ENCODE results near the gene INO80C.
A peak's percentile ranks its signal among the peaks of the same experiment; 100 is the strongest.
"Not testable (repeated sequence)": the region's sequence is repeated elsewhere in the genome, so short reads cannot be mapped to it uniquely, and the experiment has no call there.

The INO80C gene

GRCh38 chr18:35504996-35505395, 7.2 kb upstream of the INO80C start:
- no peaks in the 10 kb centered on the region for H3K9me3 Mint-ChIP-seq
- no peak for DNase-seq (ENCODE audit: low spot score in 2 of 2)
- H3K4me1 Mint-ChIP-seq = no peaks in the 10 kb centered on the region
- H3K36me3 Mint-ChIP-seq = no peaks in the 10 kb centered on the region
- H3K27ac Mint-ChIP-seq = no peak overlapping the region
- no peak overlapping the region for H3K4me3 Mint-ChIP-seq
- no peak for ATAC-seq

- Mint-ChIP-seq H3K4me1 (peaks cover 2% of the 10 kb centered on the region), H3K36me3 (peaks cover 8% of the 10 kb centered on the region), H3K4me3 (no peak overlapping the region), H3K9me3 (no peaks in the 10 kb centered on the region), H3K27ac (no peak overlapping the region)
- DNase-seq (ENCODE audit: low spot score in 2 of 2) = no peak
- no peak for ATAC-seq
Observed at GRCh38 chr18:35502052-35502451, 4.3 kb upstream of the INO80C start.

- DNase-seq (ENCODE audit: low spot score in 2 of 2) = no peak
- ATAC-seq = no peak
- Mint-ChIP-seq H3K9me3 (no peaks in the 10 kb centered on the region), H3K27ac (no peak overlapping the region), H3K4me1 (peaks cover 8% of the 10 kb centered on the region), H3K4me3 (no peak overlapping the region), H3K36me3 (peaks cover 8% of the 10 kb centered on the region)
Observed at GRCh38 chr18:35501369-35501768, 3.6 kb upstream of the INO80C start.

- H3K27ac Mint-ChIP-seq = no peak overlapping the region
- DNase-seq (ENCODE audit: low spot score in 2 of 2) (no peak), ATAC-seq (no peak)
- H3K4me3 Mint-ChIP-seq = no peak overlapping the region
- peaks cover 8% of the 10 kb centered on the region for H3K36me3 Mint-ChIP-seq
- H3K4me1 Mint-ChIP-seq = peaks cover 15% of the 10 kb centered on the region
- H3K9me3 Mint-ChIP-seq = no peaks in the 10 kb centered on the region
Observed at GRCh38 chr18:35500113-35500512, 2.4 kb upstream of the INO80C start.

GRCh38 chr18:35497027-35497369, 762 bp downstream of the INO80C start:
- DNase-seq (ENCODE audit: low spot score in 2 of 2) (peak in 1 of 2 donors; percentile 8), ATAC-seq (peak; percentile 22)
- Mint-ChIP-seq H3K4me3 (peak overlapping the region; percentile 86), H3K36me3 (peaks cover 8% of the 10 kb centered on the region), H3K27ac (peak overlapping the region; percentile 96), H3K4me1 (peaks cover 20% of the 10 kb centered on the region), H3K9me3 (no peaks in the 10 kb centered on the region)

- ATAC-seq = no peak
- H3K27ac Mint-ChIP-seq = no peak overlapping the region
- peaks cover 8% of the 10 kb centered on the region for H3K36me3 Mint-ChIP-seq
- DNase-seq (ENCODE audit: low spot score in 2 of 2) = no peak
- no peaks in the 10 kb centered on the region for H3K9me3 Mint-ChIP-seq
- H3K4me3 Mint-ChIP-seq = peak overlapping the region; percentile 86
- peaks cover 26% of the 10 kb centered on the region for H3K4me1 Mint-ChIP-seq
Observed at GRCh38 chr18:35495536-35496314, 2.0 kb downstream of the INO80C start.

GRCh38 chr18:35494251-35495220, 3.2 kb downstream of the INO80C start:
- H3K27ac Mint-ChIP-seq = no peak overlapping the region
- H3K36me3 Mint-ChIP-seq = peaks cover 8% of the 10 kb centered on the region
- ATAC-seq = no peak
- peaks cover 33% of the 10 kb centered on the region for H3K4me1 Mint-ChIP-seq
- DNase-seq (ENCODE audit: low spot score in 2 of 2) = no peak
- no peak overlapping the region for H3K4me3 Mint-ChIP-seq
- no peaks in the 10 kb centered on the region for H3K9me3 Mint-ChIP-seq

- Mint-ChIP-seq H3K4me3 (no peak overlapping the region), H3K4me1 (peaks cover 28% of the 10 kb centered on the region), H3K27ac (no peak overlapping the region), H3K9me3 (no peaks in the 10 kb centered on the region), H3K36me3 (no peaks in the 10 kb centered on the region)
- DNase-seq (ENCODE audit: low spot score in 2 of 2) (no peak), ATAC-seq (no peak)
Observed at GRCh38 chr18:35491700-35492077, 6.1 kb downstream of the INO80C start.

- H3K4me3 Mint-ChIP-seq = no peak overlapping the region
- no peak overlapping the region for H3K27ac Mint-ChIP-seq
- no peaks in the 10 kb centered on the region for H3K9me3 Mint-ChIP-seq
- no peak for DNase-seq (ENCODE audit: low spot score in 2 of 2)
- ATAC-seq = no peak
- no peaks in the 10 kb centered on the region for H3K36me3 Mint-ChIP-seq
- peaks cover 22% of the 10 kb centered on the region for H3K4me1 Mint-ChIP-seq
Observed at GRCh38 chr18:35490894-35491699, 6.7 kb downstream of the INO80C start.

- Mint-ChIP-seq H3K4me3 (no peak overlapping the region), H3K36me3 (no peaks in the 10 kb centered on the region), H3K9me3 (no peaks in the 10 kb centered on the region), H3K27ac (no peak overlapping the region), H3K4me1 (peaks cover 18% of the 10 kb centered on the region)
- ATAC-seq (no peak), DNase-seq (ENCODE audit: low spot score in 2 of 2) (no peak)
Observed at GRCh38 chr18:35489913-35490490, 7.8 kb downstream of the INO80C start.

- H3K9me3 Mint-ChIP-seq; DNase-seq (ENCODE audit: low spot score in 2 of 2); H3K36me3 Mint-ChIP-seq; H3K4me3 Mint-ChIP-seq; H3K27ac Mint-ChIP-seq; ATAC-seq: not testable (repeated sequence)
- peaks cover 16% of the 10 kb centered on the region for H3K4me1 Mint-ChIP-seq
Observed at GRCh38 chr18:35489281-35489680, 8.5 kb downstream of the INO80C start.

GRCh38 chr18:35488396-35488795, 9.4 kb downstream of the INO80C start:
- not testable (repeated sequence) for H3K4me3 Mint-ChIP-seq; H3K36me3 Mint-ChIP-seq; H3K27ac Mint-ChIP-seq; H3K9me3 Mint-ChIP-seq; DNase-seq (ENCODE audit: low spot score in 2 of 2); ATAC-seq
- peaks cover 25% of the 10 kb centered on the region for H3K4me1 Mint-ChIP-seq

- H3K36me3 Mint-ChIP-seq; H3K27ac Mint-ChIP-seq; ATAC-seq; H3K4me3 Mint-ChIP-seq; H3K9me3 Mint-ChIP-seq; DNase-seq (ENCODE audit: low spot score in 2 of 2): not testable (repeated sequence)
- peaks cover 27% of the 10 kb centered on the region for H3K4me1 Mint-ChIP-seq
Observed at GRCh38 chr18:35487525-35487924, 10.2 kb downstream of the INO80C start.

GRCh38 chr18:35485852-35486251, 11.9 kb downstream of the INO80C start:
- H3K27ac Mint-ChIP-seq = no peak overlapping the region
- no peak for ATAC-seq
- H3K4me3 Mint-ChIP-seq = no peak overlapping the region
- no peaks in the 10 kb centered on the region for H3K9me3 Mint-ChIP-seq
- peaks cover 22% of the 10 kb centered on the region for H3K4me1 Mint-ChIP-seq
- DNase-seq (ENCODE audit: low spot score in 2 of 2) = no peak
- no peaks in the 10 kb centered on the region for H3K36me3 Mint-ChIP-seq

- no peaks in the 10 kb centered on the region for H3K36me3 Mint-ChIP-seq
- no peaks in the 10 kb centered on the region for H3K9me3 Mint-ChIP-seq
- peaks cover 16% of the 10 kb centered on the region for H3K4me1 Mint-ChIP-seq
- DNase-seq (ENCODE audit: low spot score in 2 of 2) = no peak
- H3K27ac Mint-ChIP-seq = no peak overlapping the region
- ATAC-seq = peak; percentile 94
- H3K4me3 Mint-ChIP-seq = no peak overlapping the region
Observed at GRCh38 chr18:35484034-35484433, 13.7 kb downstream of the INO80C start.

Data from stimulated activated effector memory CD8-positive, alpha-beta T cell treated with anti-CD3 and anti-CD28 coated beads, Interleukin-12 subunit alpha, Interleukin-12 subunit beta, amount 100 ng/mL, for 72 hours (primary cell).